GM19395 (cell line): Measurements from ENCODE around the gene PCDHGA1.
"Not testable (repeated sequence)": the region's sequence is repeated elsewhere in the genome, so short reads cannot be mapped to it uniquely, and the experiment has no call there.

ENCODE experiments used
- ATAC-seq: cut with Tn5 transposase; IDR thresholded peaks from one replicate; pipeline ENCODE4 v1.9.1; 2021; ENCODE audit warnings: mild to moderate bottlenecking, moderate library complexity; ENCODE audit not compliant: unreplicated experiment

Gene PCDHGA1

DNA sequence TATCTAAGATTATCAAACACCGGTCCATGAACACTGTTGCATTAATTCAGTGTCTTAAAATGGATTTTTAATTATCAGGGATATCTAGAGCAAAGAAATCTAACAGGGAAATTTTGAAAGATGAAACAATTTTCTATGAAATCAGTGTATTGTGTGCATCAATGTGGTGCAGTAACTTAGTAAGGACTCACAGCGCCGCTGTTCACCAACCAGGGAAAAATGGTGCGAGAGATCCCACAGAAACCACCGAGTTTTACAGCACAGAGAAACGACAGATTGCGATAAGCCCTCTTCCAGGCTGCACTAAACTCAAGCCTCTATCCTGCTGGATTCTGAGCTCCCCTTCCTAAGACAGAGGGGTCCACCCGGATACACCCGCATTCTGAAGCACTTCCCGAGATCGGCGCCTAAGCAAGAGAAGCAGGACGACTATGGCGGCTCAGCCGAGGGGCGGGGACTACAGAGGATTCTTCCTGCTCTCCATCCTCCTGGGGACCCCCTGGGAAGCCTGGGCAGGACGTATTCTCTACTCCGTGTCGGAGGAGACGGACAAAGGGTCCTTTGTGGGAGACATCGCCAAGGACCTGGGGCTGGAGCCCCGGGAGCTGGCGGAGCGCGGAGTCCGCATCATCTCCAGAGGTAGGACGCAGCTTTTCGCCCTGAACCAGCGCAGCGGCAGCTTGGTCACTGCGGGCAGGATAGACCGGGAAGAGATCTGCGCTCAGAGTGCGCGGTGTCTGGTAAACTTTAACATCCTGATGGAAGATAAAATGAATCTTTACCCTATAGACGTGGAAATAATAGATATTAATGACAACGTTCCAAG, 52.4 kb downstream of the PCDHGA1 start, which contains the start of gene PCDHGA7:
Gene PCDHGA7, plus strand, starts transcription at position 274 of the 826 bp plus-strand sequence. Its CDS starts 158 bp downstream, at position 432.
- no peak for ATAC-seq

DNA sequence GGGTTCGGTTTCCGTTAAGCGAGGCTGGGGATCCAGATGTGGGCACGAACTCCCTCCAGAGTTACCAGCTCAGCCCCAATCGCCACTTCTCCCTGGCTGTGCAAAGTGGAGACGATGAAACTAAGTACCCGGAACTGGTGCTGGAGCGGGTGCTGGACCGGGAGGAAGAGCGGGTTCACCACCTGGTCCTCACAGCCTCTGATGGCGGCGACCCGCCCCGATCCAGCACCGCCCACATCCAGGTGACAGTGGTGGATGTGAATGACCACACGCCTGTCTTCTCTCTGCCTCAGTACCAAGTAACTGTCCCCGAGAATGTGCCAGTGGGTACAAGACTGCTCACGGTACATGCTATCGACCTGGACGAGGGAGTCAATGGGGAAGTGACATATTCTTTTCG, 53.0 kb downstream of the PCDHGA1 start:
- no peak for ATAC-seq

GRCh38 chr5:141384471-141385267, 54.4 kb downstream of the PCDHGA1 start:
- ATAC-seq = no peak

GRCh38 chr5:141387557-141388311, 57.4 kb downstream of the PCDHGA1 start, which contains the start of gene PCDHGB4:
PCDHGB4 (plus strand) TSS chr5:141387698; CDS start chr5:141387885, 187 bp downstream.
- ATAC-seq = peak; percentile 83

- no peak for ATAC-seq
Measured at GRCh38 chr5:141388661-141389060, 58.3 kb downstream of the PCDHGA1 start.

GRCh38 chr5:141389153-141390042, 59.1 kb downstream of the PCDHGA1 start:
- ATAC-seq = no peak

GRCh38 chr5:141392429-141393198, 62.3 kb downstream of the PCDHGA1 start, which contains the start of gene PCDHGA8:
PCDHGA8 (plus strand) TSS chr5:141392633; CDS start chr5:141392814, 181 bp downstream.
- ATAC-seq = no peak

DNA sequence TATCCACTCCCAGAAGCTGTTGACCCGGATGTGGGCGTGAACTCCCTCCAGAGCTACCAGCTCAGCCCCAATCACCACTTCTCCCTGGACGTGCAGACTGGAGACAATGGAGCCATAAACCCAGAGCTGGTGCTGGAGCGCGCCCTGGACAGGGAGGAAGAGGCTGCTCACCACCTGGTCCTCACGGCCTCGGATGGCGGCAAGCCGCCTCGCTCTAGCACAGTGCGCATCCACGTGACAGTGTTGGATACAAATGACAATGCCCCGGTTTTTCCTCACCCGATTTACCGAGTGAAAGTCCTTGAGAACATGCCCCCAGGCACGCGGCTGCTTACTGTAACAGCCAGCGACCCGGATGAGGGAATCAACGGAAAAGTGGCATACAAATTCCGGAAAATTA, 63.0 kb downstream of the PCDHGA1 start:
- no peak for ATAC-seq

- not testable (repeated sequence) for ATAC-seq
Measured at GRCh38 chr5:141394401-141395187, 64.3 kb downstream of the PCDHGA1 start.

- peak; percentile 99 for ATAC-seq
Measured at GRCh38 chr5:141397756-141398551, 67.6 kb downstream of the PCDHGA1 start, which contains the start of gene PCDHGB5. PCDHGB5 (plus strand) TSS chr5:141397947; CDS start chr5:141398128, 181 bp downstream.

DNA sequence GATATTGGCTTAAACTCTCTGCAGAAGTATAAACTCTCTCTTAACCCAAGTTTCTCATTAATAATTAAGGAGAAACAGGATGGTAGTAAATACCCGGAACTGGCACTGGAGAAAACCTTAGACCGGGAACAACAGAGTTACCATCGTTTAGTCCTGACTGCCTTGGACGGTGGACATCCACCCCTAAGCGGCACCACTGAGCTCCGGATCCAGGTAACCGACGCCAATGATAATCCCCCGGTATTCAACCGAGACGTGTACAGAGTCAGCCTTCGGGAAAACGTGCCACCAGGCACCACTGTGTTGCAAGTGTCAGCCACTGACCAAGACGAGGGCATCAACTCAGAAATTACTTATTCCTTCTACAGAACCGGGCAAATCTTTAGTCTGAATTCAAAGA, 68.3 kb downstream of the PCDHGA1 start:
- ATAC-seq = no peak

- ATAC-seq = no peak
Measured at GRCh38 chr5:141399555-141400258, 69.4 kb downstream of the PCDHGA1 start.

- ATAC-seq = no peak
Measured at GRCh38 chr5:141402553-141403243, 72.4 kb downstream of the PCDHGA1 start, which contains the start of gene PCDHGA9. PCDHGA9 (plus strand) TSS chr5:141402778; CDS start chr5:141402953, 175 bp downstream.

GRCh38 chr5:141403387-141403786, 73.1 kb downstream of the PCDHGA1 start:
- no peak for ATAC-seq

DNA sequence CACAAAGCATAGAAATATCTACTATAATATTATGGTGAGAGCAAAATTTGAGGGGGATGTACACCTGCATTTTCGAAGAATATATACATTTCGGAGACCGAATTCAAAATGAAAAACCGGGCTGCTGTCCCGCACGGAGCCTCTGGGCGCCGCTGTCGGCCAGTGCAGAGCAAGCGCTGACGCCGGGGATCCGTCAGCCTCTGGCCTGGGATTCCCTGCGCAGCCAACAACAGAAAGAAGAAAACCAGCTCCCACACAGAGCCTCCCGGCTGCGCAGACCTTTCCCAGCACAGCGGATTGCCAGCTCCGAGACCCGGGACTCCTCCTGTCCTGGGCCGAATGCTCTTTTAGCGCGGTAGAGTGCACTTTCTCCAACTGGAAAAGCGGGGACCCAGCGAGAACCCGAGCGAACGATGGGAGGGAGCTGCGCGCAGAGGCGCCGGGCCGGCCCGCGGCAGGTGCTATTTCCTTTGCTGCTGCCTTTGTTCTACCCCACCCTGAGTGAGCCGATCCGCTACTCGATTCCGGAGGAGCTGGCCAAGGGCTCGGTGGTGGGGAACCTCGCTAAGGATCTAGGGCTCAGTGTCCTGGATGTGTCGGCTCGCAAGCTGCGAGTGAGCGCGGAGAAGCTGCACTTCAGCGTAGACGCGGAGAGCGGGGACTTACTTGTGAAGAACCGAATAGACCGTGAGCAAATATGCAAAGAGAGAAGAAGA, 77.6 kb downstream of the PCDHGA1 start, which contains the start of gene PCDHGB6:
Gene PCDHGB6, plus strand, starts transcription at position 232 of the 716 bp plus-strand sequence. Its CDS starts 182 bp downstream, at position 414.
- peak; percentile 64 for ATAC-seq
